Activated CD8-positive, alpha-beta T cell treated with anti-CD3 and anti-CD28 coated beads for 36 hours (primary cell): ENCODE measurements around the gene MBOAT2. TPM values are rescaled to one million over a fixed set of nuclear protein-coding genes. Genes with fewer than 3 reads are reported as not detected.

Experiments used
- ATAC-seq: fragments of 200-7000 bp; cut with Tn5 transposase; one replicate; pipeline ENCODE4 v1.10.0; 2021; ENCODE audit warnings: mild to moderate bottlenecking, moderate library complexity
- CTCF ChIA-PET: fragments of 350-600 bp; sonication (Branson Sonifier 250); formaldehyde crosslinking; loops from one replicate; lab custom pipeline; 2021; ENCODE audit warnings: antibody characterized with exemption; lab: Charles Lee
- POLR2A ChIA-PET: fragments of 350-600 bp; sonication (Branson Sonifier 250); formaldehyde crosslinking; loops from one replicate; lab custom pipeline; 2021; ENCODE audit warnings: antibody characterized with exemption; lab: Charles Lee
- DNase-seq: peaks from one replicate; pipeline ENCODE4 v3.0.0-alpha.2; 2020
- H3K27ac Mint-ChIP-seq: one replicate; pipeline ENCODE4 v1.8.0; 2021; ENCODE audit warnings: mild to moderate bottlenecking, mixed read lengths
- H3K27me3 Mint-ChIP-seq: one replicate; pipeline ENCODE4 v1.8.0; 2021; ENCODE audit warnings: mixed read lengths
- H3K36me3 Mint-ChIP-seq: one replicate; pipeline ENCODE4 v1.8.0; 2021; ENCODE audit warnings: low read depth, mixed read lengths
- H3K4me1 Mint-ChIP-seq: one replicate; pipeline ENCODE4 v1.8.0; 2021; ENCODE audit warnings: low read depth, mixed read lengths
- H3K4me3 Mint-ChIP-seq: one replicate; pipeline ENCODE4 v1.8.0; 2021; ENCODE audit warnings: mild to moderate bottlenecking, moderate library complexity, mixed read lengths
- H3K9me3 Mint-ChIP-seq: one replicate; pipeline ENCODE4 v1.8.0; 2021; ENCODE audit warnings: mixed read lengths
- intact Hi-C: fragments of 100-400 bp; cut with micrococcal nuclease; formaldehyde crosslinking; loops from one replicate; pipeline ENCODE4 v1.10.0; 2022
- total RNA-seq, 2 experiments: library from RNA; stranded (reverse); gene quantifications; one replicate each; pipeline ENCODE4 v1.2.3, GENCODE V29; 2021
- TF ChIP-seq, protein P1 (sequence below): fragments of 200-600 bp; IDR thresholded peaks from one replicate; pipeline ENCODE4 v1.8.0; 2022; ENCODE audit warnings: antibody characterized with exemption, mild to moderate bottlenecking

The MBOAT2 gene
- total RNA-seq, 2 experiments from 2014 or later: 2.9 to 3.0 TPM

DNA sequence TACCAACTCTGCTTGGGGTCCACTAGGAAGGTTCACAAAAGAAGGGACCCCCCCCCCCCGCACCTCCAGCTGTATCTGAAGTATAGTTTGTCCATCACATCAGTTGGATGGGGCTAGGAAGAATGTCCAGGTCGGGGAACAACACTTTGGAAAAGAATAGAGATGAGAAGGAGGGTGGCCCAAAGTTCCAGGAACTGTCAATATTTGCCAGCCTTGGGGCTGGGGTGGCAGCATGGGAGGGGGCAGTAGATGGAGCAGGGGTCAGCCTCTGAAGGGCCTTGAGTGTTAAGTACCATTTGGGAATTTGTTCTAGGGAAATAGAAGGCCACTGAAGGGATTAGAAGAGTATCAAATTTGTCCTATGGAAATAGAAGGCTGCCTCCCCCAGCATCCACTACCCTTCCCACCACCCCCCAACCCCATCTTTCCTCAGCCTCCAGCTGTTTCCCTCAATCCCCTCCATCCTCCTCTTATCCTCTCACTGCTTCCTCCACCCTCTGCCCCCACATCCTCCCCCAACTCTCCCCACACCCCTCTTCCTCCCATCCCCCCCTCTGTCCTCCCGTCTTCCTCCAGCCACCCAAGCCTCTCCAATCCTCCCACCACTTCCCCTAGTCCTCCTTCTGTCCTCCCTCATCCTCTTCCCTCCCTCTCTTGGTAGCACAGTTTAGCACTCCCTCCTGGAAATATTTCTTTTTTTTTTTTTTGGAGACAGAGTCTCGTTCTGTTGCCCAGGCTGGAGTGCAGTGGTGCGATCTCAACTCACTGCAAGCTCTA, 164.1 kb downstream of the MBOAT2 start:
- no peak overlapping the region for H3K4me3 Mint-ChIP-seq
- ATAC-seq (no peak), DNase-seq (no peak)
- no peaks in the 10 kb centered on the region for H3K36me3 Mint-ChIP-seq
- H3K27ac Mint-ChIP-seq: no peak overlapping the region
- no peaks in the 10 kb centered on the region for H3K9me3 Mint-ChIP-seq
- ChIA-PET CTCF (no interaction called here), POLR2A (no interaction called here)
- intact Hi-C loops: no loop called here
- TF ChIP-seq, protein P1, sequence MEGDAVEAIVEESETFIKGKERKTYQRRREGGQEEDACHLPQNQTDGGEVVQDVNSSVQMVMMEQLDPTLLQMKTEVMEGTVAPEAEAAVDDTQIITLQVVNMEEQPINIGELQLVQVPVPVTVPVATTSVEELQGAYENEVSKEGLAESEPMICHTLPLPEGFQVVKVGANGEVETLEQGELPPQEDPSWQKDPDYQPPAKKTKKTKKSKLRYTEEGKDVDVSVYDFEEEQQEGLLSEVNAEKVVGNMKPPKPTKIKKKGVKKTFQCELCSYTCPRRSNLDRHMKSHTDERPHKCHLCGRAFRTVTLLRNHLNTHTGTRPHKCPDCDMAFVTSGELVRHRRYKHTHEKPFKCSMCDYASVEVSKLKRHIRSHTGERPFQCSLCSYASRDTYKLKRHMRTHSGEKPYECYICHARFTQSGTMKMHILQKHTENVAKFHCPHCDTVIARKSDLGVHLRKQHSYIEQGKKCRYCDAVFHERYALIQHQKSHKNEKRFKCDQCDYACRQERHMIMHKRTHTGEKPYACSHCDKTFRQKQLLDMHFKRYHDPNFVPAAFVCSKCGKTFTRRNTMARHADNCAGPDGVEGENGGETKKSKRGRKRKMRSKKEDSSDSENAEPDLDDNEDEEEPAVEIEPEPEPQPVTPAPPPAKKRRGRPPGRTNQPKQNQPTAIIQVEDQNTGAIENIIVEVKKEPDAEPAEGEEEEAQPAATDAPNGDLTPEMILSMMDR: no peak
- peaks cover 20% of the 10 kb centered on the region for H3K4me1 Mint-ChIP-seq
- H3K27me3 Mint-ChIP-seq: no peaks in the 10 kb centered on the region

DNA sequence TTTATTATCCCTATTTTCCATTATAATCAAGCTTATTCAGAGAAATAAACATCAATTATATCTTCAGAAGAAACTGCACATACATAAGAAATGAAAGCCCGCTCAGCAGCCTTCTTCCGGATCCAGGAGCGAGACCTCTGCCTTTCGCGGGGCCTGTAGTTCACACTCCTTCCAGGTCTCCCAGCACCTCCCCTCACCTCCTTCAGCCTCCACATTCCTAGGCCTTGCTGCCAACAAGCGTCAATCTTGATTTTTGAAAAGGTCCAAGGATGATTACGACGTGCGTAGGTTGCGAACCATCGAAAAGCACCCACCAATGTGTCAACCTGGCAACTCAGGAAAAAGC, 165.7 kb downstream of the MBOAT2 start:
- intact Hi-C loops: no loop called here
- Mint-ChIP-seq H3K27me3 (no peaks in the 10 kb centered on the region), H3K4me1 (peaks cover 28% of the 10 kb centered on the region), H3K36me3 (no peaks in the 10 kb centered on the region), H3K27ac (no peak overlapping the region), H3K4me3 (peak overlapping the region; percentile 83), H3K9me3 (no peaks in the 10 kb centered on the region)
- no peak for DNase-seq
- TF ChIP-seq, protein P1: no peak
- CTCF ChIA-PET: no interaction called here
- peak; percentile 5 for ATAC-seq
- POLR2A ChIA-PET: interaction anchor here (0.6 kb wide), 1 partner anchor 13 kb away, joined by 5 read pairs; no protein-coding TSS in a partner anchor

DNA sequence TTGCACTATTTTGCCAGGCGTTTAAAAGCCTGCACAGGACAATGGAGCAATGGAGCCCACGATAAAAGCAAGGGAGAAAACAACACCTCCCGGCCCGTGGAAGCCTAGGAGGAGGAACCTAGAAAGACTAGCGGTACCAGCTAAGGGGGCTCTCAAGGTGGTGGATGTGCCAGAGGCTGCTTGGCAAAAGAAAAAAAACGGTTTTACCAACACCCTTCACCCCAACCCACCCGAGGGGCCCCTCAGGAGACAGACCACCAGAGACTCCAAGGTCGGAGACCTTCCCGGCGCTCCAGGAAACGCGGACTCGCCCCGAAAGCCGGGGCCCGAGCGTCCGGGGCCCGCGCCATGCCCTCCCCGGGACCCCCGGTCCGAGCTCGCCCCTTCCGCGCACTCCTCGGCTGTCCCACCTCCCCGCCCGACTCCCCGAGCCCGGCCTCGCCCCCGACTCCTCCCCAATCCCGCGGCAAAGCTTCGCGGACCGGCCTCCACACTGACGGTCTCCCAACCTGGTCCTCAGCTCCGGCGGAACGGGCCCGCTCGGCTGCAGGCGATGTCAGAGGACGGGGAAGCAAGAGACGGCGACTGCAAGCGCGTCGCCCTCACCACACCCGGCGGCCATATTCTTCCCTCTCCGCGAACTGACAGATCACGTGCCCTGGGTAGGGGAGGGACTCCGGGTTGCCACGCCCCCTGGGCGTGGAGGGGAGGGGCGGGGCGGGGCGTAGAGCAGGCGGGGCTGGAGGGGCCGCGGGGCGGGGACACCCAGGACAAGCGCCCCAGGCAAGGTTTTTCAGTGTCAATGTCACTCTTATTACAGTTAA, 166.3 kb downstream of the MBOAT2 start, which contains the start of gene KIDINS220:
Gene KIDINS220, minus strand, starts transcription at position 643 of the 824 bp plus-strand sequence. CDS start 10,520 bp downstream, outside the sequence.
- H3K4me1 Mint-ChIP-seq: peaks cover 32% of the 10 kb centered on the region
- CTCF ChIA-PET: no interaction called here
- H3K9me3 Mint-ChIP-seq: no peaks in the 10 kb centered on the region
- peak; percentile 97 for ATAC-seq
- DNase-seq: peak; percentile 84
- H3K36me3 Mint-ChIP-seq: no peaks in the 10 kb centered on the region
- POLR2A ChIA-PET: interaction anchor here (0.6 to 1.3 kb wide), 3 partner anchors 10 to 14 kb away, joined by 3 to 5 read pairs (median 3); no protein-coding TSS in a partner anchor
- no peaks in the 10 kb centered on the region for H3K27me3 Mint-ChIP-seq
- intact Hi-C loops: no loop called here
- H3K4me3 Mint-ChIP-seq: peak within 1 kb of the TSS; percentile 83
- peak within 1 kb of the TSS; percentile 94 for H3K27ac Mint-ChIP-seq
- TF ChIP-seq, protein P1: no peak

DNA sequence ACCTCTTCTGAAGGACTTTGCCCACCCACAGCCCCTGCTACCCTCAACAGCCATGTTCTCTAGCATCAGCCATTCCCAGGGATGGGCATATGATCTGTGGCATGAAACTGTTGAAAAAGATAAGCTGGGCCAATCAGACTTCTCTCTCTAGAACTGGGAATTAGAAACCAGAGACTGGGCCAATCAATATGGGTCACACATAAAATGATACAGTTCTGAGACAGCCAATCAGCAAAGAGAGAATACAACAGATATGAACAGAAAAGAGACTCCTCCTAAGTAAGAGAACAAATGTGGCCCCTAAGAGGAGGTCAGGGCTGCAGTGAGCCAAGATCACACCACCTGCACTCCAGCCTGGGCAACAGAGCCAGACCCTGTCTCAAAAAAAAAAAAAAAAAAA, 168.2 kb downstream of the MBOAT2 start:
- ATAC-seq (no peak), DNase-seq (no peak)
- ChIA-PET POLR2A (no interaction called here), CTCF (no interaction called here)
- Mint-ChIP-seq H3K9me3 (no peaks in the 10 kb centered on the region), H3K36me3 (peaks cover 2% of the 10 kb centered on the region), H3K4me1 (peaks cover 46% of the 10 kb centered on the region), H3K4me3 (no peak overlapping the region), H3K27me3 (no peaks in the 10 kb centered on the region), H3K27ac (no peak overlapping the region)
- intact Hi-C loops: no loop called here
- TF ChIP-seq, protein P1: no peak
